GM21381 (cell line): ENCODE data around the gene TMEM50A.
"Not testable (repeated sequence)": the region's sequence is repeated elsewhere in the genome, so short reads cannot be mapped to it uniquely, and the experiment has no call there.

Experiments
- ATAC-seq: cut with Tn5 transposase; IDR thresholded peaks from one replicate; pipeline ENCODE4 v1.9.1; 2021; ENCODE audit warnings: mild to moderate bottlenecking, moderate library complexity; ENCODE audit not compliant: unreplicated experiment

Gene TMEM50A

DNA sequence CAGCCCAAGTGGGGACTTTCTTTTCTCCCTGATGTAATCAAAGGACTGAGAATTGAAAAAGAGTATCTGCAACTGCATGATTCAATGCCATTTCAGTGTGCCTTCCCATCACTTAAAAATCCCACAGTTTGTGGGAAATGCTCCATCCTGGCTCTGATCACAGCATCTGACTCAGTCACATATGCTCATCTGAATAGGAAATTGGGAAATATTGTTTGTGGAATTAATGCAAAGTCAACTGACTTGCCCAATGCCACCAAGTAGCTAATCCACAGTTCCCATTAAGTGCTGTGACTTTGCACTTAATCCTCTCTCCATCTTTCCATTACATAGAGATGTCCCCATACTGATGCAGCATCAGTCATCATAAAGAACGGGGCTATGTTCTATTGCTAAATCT is 45.0 kb downstream of the TMEM50A start:
- not testable (repeated sequence) for ATAC-seq

GRCh38 chr1:25383875-25384274 is 45.7 kb downstream of the TMEM50A start:
- ATAC-seq: not testable (repeated sequence)

GRCh38 chr1:25387096-25387495 is 49.0 kb downstream of the TMEM50A start:
- ATAC-seq: not testable (repeated sequence)

DNA sequence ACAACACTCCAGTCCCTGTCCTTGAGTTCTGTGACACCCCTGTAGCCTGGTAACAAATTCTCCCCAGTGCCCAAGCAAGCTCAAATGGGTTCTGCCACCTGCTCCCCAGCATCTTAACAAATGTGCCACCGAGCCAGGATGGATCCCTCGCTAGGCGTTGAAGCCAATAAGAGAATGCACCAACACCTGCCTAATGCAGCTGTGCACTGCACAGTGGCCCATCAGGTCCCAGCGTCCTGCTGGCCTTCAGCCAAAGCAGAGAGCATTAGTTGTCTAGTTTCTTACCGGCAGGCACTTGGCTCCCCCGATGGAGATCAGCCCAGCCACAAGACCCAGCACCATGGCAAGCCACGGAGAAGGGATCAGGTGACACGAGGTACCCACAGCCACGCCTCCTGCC is 50.6 kb downstream of the TMEM50A start:
- not testable (repeated sequence) for ATAC-seq

GRCh38 chr1:25389721-25390120 is 51.6 kb downstream of the TMEM50A start:
- not testable (repeated sequence) for ATAC-seq

GRCh38 chr1:25392841-25393240 is 54.7 kb downstream of the TMEM50A start:
- no peak for ATAC-seq

DNA sequence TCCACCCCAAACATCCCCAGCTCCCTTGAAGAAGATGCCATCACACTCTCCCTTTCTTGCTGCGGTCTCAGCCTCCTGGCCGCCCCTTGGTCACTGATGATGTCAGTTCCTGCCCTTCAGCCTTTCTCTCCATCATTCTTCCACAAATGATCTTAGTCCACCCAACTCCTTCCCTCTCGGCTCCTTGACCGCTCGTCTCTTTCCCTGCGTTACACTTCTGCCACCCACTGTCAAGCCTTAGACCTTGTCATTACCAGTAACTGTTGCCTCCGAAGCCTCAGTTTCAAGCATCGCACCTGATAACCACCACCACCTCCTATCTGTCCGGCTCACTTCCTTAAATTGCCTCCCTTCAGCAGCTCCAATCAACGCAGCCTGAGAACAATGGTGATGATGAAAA is 59.4 kb downstream of the TMEM50A start:
- not testable (repeated sequence) for ATAC-seq

GRCh38 chr1:25398079-25398478 is 59.9 kb downstream of the TMEM50A start:
- ATAC-seq: not testable (repeated sequence)

- ATAC-seq: not testable (repeated sequence)
Observed at GRCh38 chr1:25402947-25403803, 65.0 kb downstream of the TMEM50A start.

GRCh38 chr1:25405731-25406305 is 67.7 kb downstream of the TMEM50A start:
- ATAC-seq: not testable (repeated sequence)

GRCh38 chr1:25409641-25410427 is 71.7 kb downstream of the TMEM50A start:
- not testable (repeated sequence) for ATAC-seq
